ENCODE results near the gene COBL. TPM values are rescaled to one million over a fixed set of nuclear protein-coding genes. Genes with fewer than 3 reads are reported as not detected.

COBL gene
- total RNA-seq, 4 donors from 2014 or later, result 14.3 to 19.3 (median 15.9) TPM

- intact Hi-C loops (cut with DNase I), result no loop called here
- no peaks in the 10 kb centered on the region for H3K9me3 ChIP-seq
- H3K4me1 ChIP-seq, result peaks cover 12 to 15% of the 10 kb centered on the region in 2 donors
- no peak for TF ChIP-seq CTCF (IDR thresholded peaks at IDR 0.05)
- TF ChIP-seq POLR2A (IDR thresholded peaks at IDR 0.05), result no peak
- H3K4me3 ChIP-seq (replicated peaks in 1 of 3), result no peak overlapping the region
- 83 to 89% methylated on average over 8 of the region's 8 CpGs for WGBS, 2 donors
- no peaks in the 10 kb centered on the region for H3K36me3 ChIP-seq
- DNase-seq, result no peak
- no peak overlapping the region for H3K27ac ChIP-seq
- no peaks in the 10 kb centered on the region for H3K27me3 ChIP-seq
These were observed 7.1 kb downstream of the COBL start for GRCh38 chr7:51309361-51310130.

- 78 to 86% methylated on average over 5 of the region's 5 CpGs for WGBS, 2 donors
- no peak for DNase-seq
- H3K4me1 ChIP-seq, result peaks cover 6 to 15% of the 10 kb centered on the region in 2 donors
- no peak overlapping the region for H3K27ac ChIP-seq
- H3K9me3 ChIP-seq, result no peaks in the 10 kb centered on the region
- H3K27me3 ChIP-seq, result no peaks in the 10 kb centered on the region
- no peak for TF ChIP-seq POLR2A (IDR thresholded peaks at IDR 0.05)
- no peaks in the 10 kb centered on the region for H3K36me3 ChIP-seq
- intact Hi-C loops (cut with DNase I), result no loop called here
- H3K4me3 ChIP-seq (replicated peaks in 1 of 3), result no peak overlapping the region
These were observed 7.9 kb downstream of the COBL start for GRCh38 chr7:51308696-51309095.

- Histone ChIP-seq H3K9me3 (no peaks in the 10 kb centered on the region), H3K27ac (no peak overlapping the region), H3K36me3 (no peaks in the 10 kb centered on the region), H3K4me3 (replicated peaks in 1 of 3) (no peak overlapping the region), H3K4me1 (peaks cover 7 to 17% of the 10 kb centered on the region in 2 donors), H3K27me3 (no peaks in the 10 kb centered on the region)
- 55 to 58% methylated on average over 4 of the region's 4 CpGs for WGBS, 2 donors
- DNase-seq, result no peak
- intact Hi-C loops (cut with DNase I), result no loop called here
- TF ChIP-seq POLR2A (IDR thresholded peaks at IDR 0.05) (no peak), CTCF (IDR thresholded peaks at IDR 0.05) (no peak)
These were observed 8.3 kb downstream of the COBL start for GRCh38 chr7:51308265-51308664.

GRCh38 chr7:51307651-51308210 lies 8.9 kb downstream of the COBL start:
- TF ChIP-seq CTCF (IDR thresholded peaks at IDR 0.05) (no peak), POLR2A (IDR thresholded peaks at IDR 0.05) (no peak)
- no peaks in the 10 kb centered on the region for H3K27me3 ChIP-seq
- WGBS, 2 donors, result 74 to 94% methylated on average over 8 of the region's 8 CpGs
- H3K36me3 ChIP-seq, result no peaks in the 10 kb centered on the region
- no peak overlapping the region for H3K4me3 ChIP-seq (replicated peaks in 1 of 3)
- DNase-seq, result no peak
- peaks cover 11 to 21% of the 10 kb centered on the region in 2 donors for H3K4me1 ChIP-seq
- H3K9me3 ChIP-seq, result no peaks in the 10 kb centered on the region
- intact Hi-C loops (cut with DNase I), result no loop called here
- H3K27ac ChIP-seq, result no peak overlapping the region

- Histone ChIP-seq H3K4me1 (peaks cover 11 to 21% of the 10 kb centered on the region in 2 donors), H3K9me3 (no peaks in the 10 kb centered on the region), H3K4me3 (replicated peaks in 1 of 3) (no peak overlapping the region), H3K27me3 (no peaks in the 10 kb centered on the region), H3K27ac (no peak overlapping the region), H3K36me3 (no peaks in the 10 kb centered on the region)
- DNase-seq, result no peak
- intact Hi-C loops (cut with DNase I), result no loop called here
- no peak for TF ChIP-seq POLR2A (IDR thresholded peaks at IDR 0.05)
- TF ChIP-seq CTCF (IDR thresholded peaks at IDR 0.05), result no peak
- WGBS, 2 donors, result 91 to 96% methylated on average over 9 of the region's 9 CpGs
These were observed 9.8 kb downstream of the COBL start for GRCh38 chr7:51306761-51307160.
